PC-9 (cell line): ENCODE results near the gene ZNF839. TPM values are rescaled to one million over a fixed set of nuclear protein-coding genes. Genes with fewer than 3 reads are reported as not detected.

Experiments used
- BruUV-seq: library from RNA; stranded (reverse); fragments of 400-500 nt; replicated peaks from 2 replicates; lab custom pipeline; 2021; lab: Mats Ljungman, UMichigan
- CTCF ChIA-PET: fragments of 300-600 bp; sonication (Branson Sonifier 250); formaldehyde crosslinking; loops from one replicate; lab custom pipeline; 2022; ENCODE audit warnings: antibody characterized with exemption; lab: Charles Lee
- POLR2A ChIA-PET: fragments of 300-600 bp; sonication (Branson Sonifier 250); formaldehyde crosslinking; loops from one replicate; lab custom pipeline; 2022; ENCODE audit warnings: antibody characterized with exemption; ENCODE audit not compliant: unreplicated experiment; lab: Charles Lee
- DNase-seq, 2 experiments: peaks; one replicate each; pipeline versions ENCODE4 v3.0.0 to v3.0.0-alpha.2; 2015 to 2022; ENCODE audit warnings: mixed read lengths in 1 of 2
- H2AFZ ChIP-seq: fragments of 200-600 bp; sonication (generic); 2 replicates; pipeline ENCODE4 v1.8.1; 2017; ENCODE audit warnings: antibody characterized with exemption
- H3F3A ChIP-seq: fragments of 200-600 bp; sonication (generic); 2 replicates; pipeline ENCODE4 v1.8.1; 2017; ENCODE audit warnings: antibody characterized with exemption, mild to moderate bottlenecking, low read depth; ENCODE audit not compliant: insufficient read depth
- H3K27ac ChIP-seq: fragments of 200-600 bp; sonication (generic); 2 replicates; pipeline ENCODE4 v1.6.1; 2016; ENCODE audit warnings: mixed run types
- H3K27me3 ChIP-seq: fragments of 200-600 bp; sonication (generic); 2 replicates; pipeline ENCODE4 v1.6.1; 2016; ENCODE audit warnings: low read depth, mixed run types; ENCODE audit not compliant: insufficient read depth
- H3K36me3 ChIP-seq: fragments of 200-600 bp; sonication (generic); 2 replicates; pipeline ENCODE4 v1.6.1; 2016; ENCODE audit warnings: low read depth, mixed run types
- H3K4me1 ChIP-seq: fragments of 200-600 bp; sonication (generic); replicated peaks from 2 replicates; pipeline ENCODE4 v1.6.1; 2016; ENCODE audit warnings: mixed run types; ENCODE audit not compliant: insufficient read depth
- H3K4me2 ChIP-seq: fragments of 200-600 bp; sonication (generic); 2 replicates; pipeline ENCODE4 v1.6.1; 2017; ENCODE audit warnings: mixed run types
- H3K4me3 ChIP-seq: fragments of 200-600 bp; sonication (generic); 2 replicates; pipeline ENCODE4 v1.6.1; 2016; ENCODE audit warnings: mixed run types
- H3K79me2 ChIP-seq: fragments of 200-600 bp; sonication (generic); 2 replicates; pipeline ENCODE4 v1.6.1; 2017; ENCODE audit warnings: low read depth, mixed run types
- H3K9me2 ChIP-seq: fragments of 200-600 bp; sonication (generic); 2 replicates; pipeline ENCODE4 v1.8.1; 2017; ENCODE audit warnings: mild to moderate bottlenecking; ENCODE audit not compliant: insufficient read depth
- H3K9me3 ChIP-seq: fragments of 200-600 bp; sonication (generic); 2 replicates; pipeline ENCODE4 v1.8.1; 2016; ENCODE audit warnings: low read depth; ENCODE audit not compliant: insufficient read depth
- H4K20me1 ChIP-seq: fragments of 200-600 bp; sonication (generic); 2 replicates; pipeline ENCODE4 v1.8.1; 2017; ENCODE audit not compliant: insufficient read depth
- CTCF ChIP-seq: fragments of 200-600 bp; sonication (generic); conservative IDR thresholded peaks from 2 replicates; pipeline ENCODE4 v1.6.1; 2017; ENCODE audit warnings: mixed run types, antibody characterized with exemption, mild to moderate bottlenecking, moderate library complexity
- EZH2 ChIP-seq: fragments of 200-600 bp; sonication (generic); IDR thresholded peaks from 2 replicates; pipeline ENCODE4 v1.8.0; 2017; ENCODE audit warnings: antibody characterized with exemption, low read depth
- intact Hi-C: fragments of 100-400 bp; cut with micrococcal nuclease; formaldehyde crosslinking; loops from one replicate; pipeline ENCODE4 v1.10.0; 2022; ENCODE audit not compliant: unreplicated experiment
- total RNA-seq: library from RNA; stranded (reverse); gene quantifications from 2 replicates; pipeline ENCODE4 v1.2.3, GENCODE V29; 2021

ZNF839 gene
- total RNA-seq, 1 experiment from 2014 or later: 11.8 TPM

GRCh38 chr14:102370305-102370809 is 50.8 kb downstream of the ZNF839 start:
- Histone ChIP-seq H3K9me3 (no peaks in the 10 kb centered on the region), H2AFZ (no peak overlapping the region), H3K79me2 (peaks cover 34% of the 10 kb centered on the region), H3K27me3 (no peaks in the 10 kb centered on the region), H3K4me1 (no peaks in the 10 kb centered on the region), H3F3A (no peaks in the 10 kb centered on the region; the same call in 1 of the 2 replicates), H3K4me2 (no peak overlapping the region), H4K20me1 (no peaks in the 10 kb centered on the region; the same call in none of the 2 replicates), H3K4me3 (no peak overlapping the region), H3K9me2 (no peaks in the 10 kb centered on the region), H3K36me3 (no peaks in the 10 kb centered on the region), H3K27ac (no peak overlapping the region)
- peak in 1 of 2 experiments; percentile 31 for DNase-seq
- ChIA-PET POLR2A (no interaction called here), CTCF (no interaction called here)
- intact Hi-C loops: no loop called here
- BruUV-seq: no TSS peak
- TF ChIP-seq EZH2: no peak
- TF ChIP-seq CTCF: no peak

GRCh38 chr14:102371361-102371760 is 51.8 kb downstream of the ZNF839 start:
- H3F3A ChIP-seq: no peaks in the 10 kb centered on the region; the same call in 1 of the 2 replicates
- no peaks in the 10 kb centered on the region for H3K4me1 ChIP-seq
- BruUV-seq: no TSS peak
- no peaks in the 10 kb centered on the region for H3K9me2 ChIP-seq
- H2AFZ ChIP-seq: no peak overlapping the region
- TF ChIP-seq EZH2 (no peak), CTCF (no peak)
- no peaks in the 10 kb centered on the region for H3K27me3 ChIP-seq
- H3K4me2 ChIP-seq: no peak overlapping the region
- H3K27ac ChIP-seq: no peak overlapping the region
- peaks cover under 1% of the 10 kb centered on the region; the same call in 1 of the 2 replicates for H3K36me3 ChIP-seq
- ChIA-PET POLR2A (no interaction called here), CTCF (no interaction called here)
- H3K79me2 ChIP-seq: peaks cover 27% of the 10 kb centered on the region
- no peaks in the 10 kb centered on the region for H3K9me3 ChIP-seq
- H4K20me1 ChIP-seq: no peaks in the 10 kb centered on the region; the same call in none of the 2 replicates
- DNase-seq: no peak
- intact Hi-C loops: no loop called here
- H3K4me3 ChIP-seq: no peak overlapping the region

- Histone ChIP-seq H3K36me3 (peaks cover 17% of the 10 kb centered on the region), H2AFZ (no peak overlapping the region), H3K9me3 (no peaks in the 10 kb centered on the region), H4K20me1 (peaks cover 3% of the 10 kb centered on the region), H3K4me1 (no peaks in the 10 kb centered on the region), H3K79me2 (peaks cover 13% of the 10 kb centered on the region), H3F3A (no peaks in the 10 kb centered on the region; the same call in 1 of the 2 replicates), H3K4me2 (no peak overlapping the region), H3K4me3 (no peak overlapping the region), H3K27me3 (no peaks in the 10 kb centered on the region), H3K9me2 (no peaks in the 10 kb centered on the region), H3K27ac (no peak overlapping the region)
- CTCF ChIA-PET: no interaction called here
- POLR2A ChIA-PET: no interaction called here
- intact Hi-C loops: no loop called here
- no peak for DNase-seq
- BruUV-seq: no TSS peak
- no peak for TF ChIP-seq EZH2
- no peak for TF ChIP-seq CTCF
Observed at GRCh38 chr14:102373110-102373509, 53.6 kb downstream of the ZNF839 start.
